SK-N-SH treated with all-trans-retinoic acid at 6 μM for 48 hours (cell line): ENCODE results near the gene RAET1G.

Experiments
- CREB5 ChIP-seq: fragments of 250-450 bp; sonication (Bioruptor Pico); IDR thresholded peaks from 2 replicates; pipeline ENCODE4 v1.5.1; 2020; ENCODE audit warnings: low read depth, mild to moderate bottlenecking, moderate library complexity
- ISL1 ChIP-seq: fragments of 250-450 bp; sonication (Bioruptor Pico); IDR thresholded peaks from 2 replicates; pipeline ENCODE4 v2.1.2; 2022; ENCODE audit warnings: mild to moderate bottlenecking, moderate library complexity
- TOX ChIP-seq: fragments of 250-450 bp; sonication (Bioruptor Pico); IDR thresholded peaks from 2 replicates; pipeline ENCODE4 v1.8.0; 2021; ENCODE audit warnings: mild to moderate bottlenecking, moderate library complexity, borderline replicate concordance
- ZC3H10 ChIP-seq: fragments of 250-450 bp; sonication (Bioruptor Pico); IDR thresholded peaks from 2 replicates; pipeline ENCODE4 v1.5.1; 2021; ENCODE audit warnings: mild to moderate bottlenecking, moderate library complexity

DNA sequence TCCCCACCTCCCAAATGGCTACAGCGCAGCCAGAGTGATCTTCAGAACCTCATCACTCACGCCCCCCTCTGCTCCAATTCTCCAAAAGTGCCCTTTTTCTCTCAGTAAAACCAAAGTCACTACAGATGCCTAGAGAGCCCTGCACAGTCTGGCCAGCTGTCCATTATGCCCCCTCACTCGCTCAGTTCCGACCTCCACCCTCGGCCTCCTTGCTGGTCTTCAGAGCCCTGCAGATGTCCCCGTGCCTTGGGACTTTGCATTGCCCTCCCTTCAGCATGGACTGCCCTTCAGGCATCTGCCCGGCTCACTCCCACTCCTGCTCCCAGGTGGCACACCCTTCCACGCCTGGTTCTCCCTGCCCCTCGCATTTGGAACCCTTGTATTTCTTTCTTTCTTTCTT lies 24.0 kb downstream of the RAET1G start:
- TF ChIP-seq ZC3H10 (CRISPR knock-in tag) = no peak
- no peak for TF ChIP-seq CREB5 (CRISPR knock-in tag)
- no peak for TF ChIP-seq TOX (CRISPR knock-in tag)
- no peak for TF ChIP-seq ISL1 (CRISPR knock-in tag)
